A673 (cell line): ENCODE data around the gene MYL11. TPM values are rescaled to one million over a fixed set of nuclear protein-coding genes. Genes with fewer than 3 reads are reported as not detected.

ENCODE experiments used
- BruUV-seq: library from RNA; stranded (reverse); fragments of 400-500 nt; replicated peaks from 2 replicates; lab custom pipeline; 2021; lab: Mats Ljungman, UMichigan
- CTCF ChIA-PET: fragments of 300-600 bp; sonication (Branson Sonifier 250); formaldehyde crosslinking; loops from one replicate; lab custom pipeline; 2022; ENCODE audit warnings: antibody characterized with exemption; lab: Charles Lee
- POLR2A ChIA-PET: fragments of 300-600 bp; sonication (Branson Sonifier 250); formaldehyde crosslinking; loops from one replicate; lab custom pipeline; 2022; ENCODE audit warnings: antibody characterized with exemption; ENCODE audit not compliant: low non-redundant PET; lab: Charles Lee
- DNase-seq: peaks from one replicate; pipeline ENCODE4 v3.0.0-alpha.2; 2015; ENCODE audit warnings: low spot score
- H3K27ac ChIP-seq: fragments of 200-600 bp; sonication (generic); 2 replicates; pipeline ENCODE4 v1.5.1; 2016; ENCODE audit warnings: mixed run types, low read depth, mild to moderate bottlenecking, mixed read lengths, antibody characterized with exemption, low read length; ENCODE audit not compliant: poor library complexity, severe bottlenecking
- H3K27me3 ChIP-seq: fragments of 200-600 bp; sonication (generic); replicated peaks from 2 replicates; pipeline ENCODE4 v1.6.1; 2017; ENCODE audit warnings: mixed run types, low read depth, mild to moderate bottlenecking, mixed read lengths, antibody characterized with exemption, low read length; ENCODE audit not compliant: insufficient read depth, poor library complexity
- H3K36me3 ChIP-seq: fragments of 200-600 bp; sonication (generic); 2 replicates; pipeline ENCODE4 v1.6.1; 2016; ENCODE audit warnings: mixed run types, mild to moderate bottlenecking, mixed read lengths, antibody characterized with exemption, low read length; ENCODE audit not compliant: insufficient read depth, poor library complexity, severe bottlenecking
- H3K4me1 ChIP-seq: fragments of 200-600 bp; sonication (generic); 2 replicates; pipeline ENCODE4 v1.6.1; 2017; ENCODE audit warnings: mixed run types, mild to moderate bottlenecking, mixed read lengths, antibody characterized with exemption, low read length; ENCODE audit not compliant: insufficient read depth, poor library complexity, severe bottlenecking
- H3K4me3 ChIP-seq: fragments of 200-600 bp; sonication (generic); 2 replicates; pipeline ENCODE4 v1.5.1; 2016; ENCODE audit warnings: low read depth, mixed run types, mild to moderate bottlenecking, mixed read lengths, low read length; ENCODE audit not compliant: poor library complexity, severe bottlenecking
- H3K9me3 ChIP-seq: fragments of 200-600 bp; sonication (generic); 2 replicates; pipeline ENCODE4 v1.6.1; 2016; ENCODE audit warnings: mixed run types, low read depth, mild to moderate bottlenecking, mixed read lengths, antibody characterized with exemption, low read length; ENCODE audit not compliant: poor library complexity, severe bottlenecking
- CTCF ChIP-seq: fragments of 300-800, 200-600 bp; sonication (generic); conservative IDR thresholded peaks from 2 replicates; pipeline ENCODE4 v1.5.1; 2017; ENCODE audit warnings: low read depth, mild to moderate bottlenecking, antibody characterized with exemption, low read length, moderate library complexity, mixed read lengths
- EZH2 ChIP-seq: fragments of 200-600 bp; sonication (generic); IDR thresholded peaks from 2 replicates; pipeline ENCODE4 v1.6.1; 2017; ENCODE audit warnings: borderline replicate concordance, low read depth, mild to moderate bottlenecking, mixed read lengths, antibody characterized with exemption, low read length; ENCODE audit not compliant: poor library complexity, severe bottlenecking
- intact Hi-C: fragments of 100-400 bp; cut with micrococcal nuclease; formaldehyde crosslinking; loops from one replicate; pipeline ENCODE4 v1.10.0; 2022; ENCODE audit not compliant: unreplicated experiment
- total RNA-seq: library from RNA; stranded (reverse); gene quantifications from 2 replicates; pipeline ENCODE4 v1.2.3, GENCODE V29; 2021

MYL11 gene
- total RNA-seq, 1 experiment from 2014 or later, result not detected

- no peak; the same call in 1 of the 2 replicates for TF ChIP-seq CTCF
- Histone ChIP-seq H3K36me3 (peaks cover 29% of the 10 kb centered on the region), H3K27ac (peak overlapping the region; percentile 70), H3K27me3 (no peaks in the 10 kb centered on the region), H3K9me3 (no peaks in the 10 kb centered on the region), H3K4me3 (peak overlapping the region; percentile 53), H3K4me1 (peaks cover 4% of the 10 kb centered on the region)
- POLR2A ChIA-PET, result interaction anchor here (0.6 to 0.8 kb wide), 4 partner anchors 10 to 93 kb away, joined by 3 to 9 read pairs (median 3); partner anchors contain the start of gene DCTPP1
- BruUV-seq, result no TSS peak
- CTCF ChIA-PET, result interaction anchor here (0.6 to 1.4 kb wide), 8 partner anchors 9 to 275 kb away, joined by 3 to 18 read pairs (median 6); partner anchors contain the start of gene DCTPP1
- no peak for DNase-seq
- intact Hi-C loops, result no loop called here
Measured at GRCh38 chr16:30418350-30419181, 44.0 kb downstream of the MYL11 start.

GRCh38 chr16:30421010-30421409 is 46.4 kb downstream of the MYL11 start:
- intact Hi-C loops, result no loop called here
- no peak overlapping the region for H3K27ac ChIP-seq
- no peaks in the 10 kb centered on the region for H3K9me3 ChIP-seq
- H3K4me1 ChIP-seq, result peaks cover 4% of the 10 kb centered on the region
- TF ChIP-seq CTCF (no peak), EZH2 (no peak)
- no peak for DNase-seq
- BruUV-seq, result no TSS peak
- H3K27me3 ChIP-seq, result no peaks in the 10 kb centered on the region
- no peak overlapping the region for H3K4me3 ChIP-seq
- POLR2A ChIA-PET, result no interaction called here
- peaks cover 29% of the 10 kb centered on the region for H3K36me3 ChIP-seq
- CTCF ChIA-PET, result interaction anchor here (1.3 kb wide), 1 partner anchor 11 kb away, joined by 3 read pairs; no protein-coding TSS in a partner anchor

Other genes starting within 250 kb of the MYL11 start
- gene CORO1A, start 191.2 kb upstream of the MYL11 start, total RNA-seq, result 4.6 and 7.0 TPM in 2 replicates
- gene BOLA2B, start 181.1 kb upstream of the MYL11 start, total RNA-seq, result 180 and 225 TPM in 2 replicates
- gene SLX1A, start 180.9 kb upstream of the MYL11 start, total RNA-seq, result 15.5 and 20.0 TPM in 2 replicates
- 14.1 and 21.2 TPM in 2 replicates for gene SULT1A3, start 175.5 kb upstream of the MYL11 start, total RNA-seq
- gene NPIPB13, start 126.3 kb upstream of the MYL11 start, total RNA-seq, result 9.3 and 14.2 TPM in 2 replicates
- 67.6 and 72.5 TPM in 2 replicates for gene CD2BP2, start 19.5 kb upstream of the MYL11 start, total RNA-seq
- 59.3 and 66.0 TPM in 2 replicates for gene TBC1D10B, start 4.3 kb upstream of the MYL11 start, total RNA-seq
- gene SEPTIN1, start 7.8 kb downstream of the MYL11 start, total RNA-seq, result 0.86 and 1.3 TPM in 2 replicates
- gene ZNF48, start 20.6 kb downstream of the MYL11 start, total RNA-seq, result 21.6 and 22.0 TPM in 2 replicates
- gene ZNF771, start 32.8 kb downstream of the MYL11 start, total RNA-seq, result 21.9 and 22.2 TPM in 2 replicates
- 92.5 and 111 TPM in 2 replicates for gene DCTPP1, start 55.2 kb downstream of the MYL11 start, total RNA-seq
- 54.2 and 55.2 TPM in 2 replicates for gene SEPHS2, start 71.1 kb downstream of the MYL11 start, total RNA-seq
- not detected in 2 replicates for gene ITGAL, start 97.9 kb downstream of the MYL11 start, total RNA-seq
- 32.7 and 39.5 TPM in 2 replicates for gene ZNF768, start 151.8 kb downstream of the MYL11 start, total RNA-seq
- 10.6 and 12.7 TPM in 2 replicates for gene ZNF747, start 160.1 kb downstream of the MYL11 start, total RNA-seq
- gene ZNF764, start 183.6 kb downstream of the MYL11 start, total RNA-seq, result 15.2 and 17.7 TPM in 2 replicates
- gene ZNF688, start 196.9 kb downstream of the MYL11 start, total RNA-seq, result 8.5 and 9.1 TPM in 2 replicates
- gene ZNF785, start 210.9 kb downstream of the MYL11 start, total RNA-seq, result 21.4 and 23.2 TPM in 2 replicates
- gene ZNF689, start 235.6 kb downstream of the MYL11 start, total RNA-seq, result 18.1 and 21.1 TPM in 2 replicates